GM23248 (cell line): ENCODE measurements around the gene MUC13. TPM values are rescaled to one million over a fixed set of nuclear protein-coding genes. Genes with fewer than 3 reads are reported as not detected.

Source experiments
- DNase-seq: peaks from one replicate; pipeline ENCODE4 v3.0.0-alpha.2; 2015
- H2AFZ ChIP-seq: fragments of 200-600 bp; sonication (generic); 2 replicates; pipeline ENCODE4 v1.6.1; 2016; ENCODE audit warnings: antibody characterized with exemption
- H3F3A ChIP-seq: fragments of 200-600 bp; sonication (generic); 2 replicates; pipeline ENCODE4 v1.6.1; 2016; ENCODE audit warnings: mild to moderate bottlenecking, antibody characterized with exemption, mixed run types; ENCODE audit not compliant: insufficient read depth
- H3K27ac ChIP-seq: fragments of 200-600 bp; sonication (generic); 2 replicates; pipeline ENCODE4 v1.5.1; 2016; ENCODE audit warnings: mild to moderate bottlenecking
- H3K27me3 ChIP-seq: fragments of 200-600 bp; sonication (generic); replicated peaks from 2 replicates; pipeline ENCODE4 v1.6.1; 2016; ENCODE audit warnings: mild to moderate bottlenecking; ENCODE audit not compliant: insufficient read depth
- H3K36me3 ChIP-seq: fragments of 200-600 bp; sonication (generic); 2 replicates; pipeline ENCODE4 v1.6.1; 2016; ENCODE audit warnings: low read depth, mild to moderate bottlenecking
- H3K4me1 ChIP-seq: fragments of 200-600 bp; sonication (generic); 2 replicates; pipeline ENCODE4 v1.6.1; 2016; ENCODE audit warnings: mild to moderate bottlenecking; ENCODE audit not compliant: insufficient read depth
- H3K4me2 ChIP-seq: fragments of 200-600 bp; sonication (generic); one replicate; pipeline ENCODE4 v1.6.1; 2016; ENCODE audit warnings: mild to moderate bottlenecking; ENCODE audit not compliant: unreplicated experiment
- H3K4me3 ChIP-seq: fragments of 200-600 bp; sonication (generic); 2 replicates; pipeline ENCODE4 v1.5.1; 2016; ENCODE audit warnings: mild to moderate bottlenecking
- H3K79me2 ChIP-seq: fragments of 200-600 bp; sonication (generic); 2 replicates; pipeline ENCODE4 v1.6.1; 2016; ENCODE audit warnings: mild to moderate bottlenecking; ENCODE audit not compliant: insufficient read depth
- H3K9ac ChIP-seq: fragments of 200-600 bp; sonication (generic); 2 replicates; pipeline ENCODE4 v1.6.1; 2016; ENCODE audit warnings: mild to moderate bottlenecking
- H3K9me2 ChIP-seq: fragments of 200-600 bp; sonication (generic); 2 replicates; pipeline ENCODE4 v1.6.1; 2016; ENCODE audit warnings: mixed run types, mild to moderate bottlenecking, moderate library complexity; ENCODE audit not compliant: insufficient read depth
- H3K9me3 ChIP-seq: fragments of 200-600 bp; sonication (generic); one replicate; pipeline ENCODE4 v1.6.1; 2017; ENCODE audit warnings: low read depth
- H4K20me1 ChIP-seq: fragments of 200-600 bp; sonication (generic); 2 replicates; pipeline ENCODE4 v1.6.0; 2016; ENCODE audit not compliant: insufficient read depth
- EZH2 ChIP-seq: fragments of 200-600 bp; sonication (generic); IDR thresholded peaks from 2 replicates; pipeline ENCODE4 v1.6.1; 2018; ENCODE audit warnings: antibody characterized with exemption, mild to moderate bottlenecking; ENCODE audit not compliant: insufficient read depth, poor library complexity, severe bottlenecking
- EZH2phosphoT487 ChIP-seq: fragments of 200-600 bp; sonication (generic); IDR thresholded peaks from 2 replicates; pipeline ENCODE4 v1.6.1; 2018; ENCODE audit warnings: antibody characterized with exemption, moderate library complexity, mild to moderate bottlenecking, low read depth; ENCODE audit not compliant: insufficient read depth
- WGBS, 2 experiments: methylation state at CpG; one replicate each; pipeline ENCODE4 v1.1.6; 2015 to 2017; ENCODE audit warnings: low lambda C conversion rate in 2 of 2, low coverage in 1 of 2; ENCODE audit errors: missing lambda C conversion rate in 2 of 2; 5-methylcytosine and 5-hydroxymethylcytosine counted together
- in situ Hi-C: fragments of 300-500 bp; cut with MboI; formaldehyde crosslinking; loops from 2 replicates; pipeline ENCODE4 v1.15.0; 2020
- polyA plus RNA-seq: library from polyadenylated mRNA; unstranded; fragments of >200 nt; fragmentation: Nextera tagmentation; extraction: Ambion mirVana; gene quantifications from 2 replicates; pipeline ENCODE4 v1.2.1, GENCODE V29; 2016
- total RNA-seq: library from RNA; depleted of rRNA; stranded (reverse); fragments of >200 nt; shearing (Covaris generic); gene quantifications from 2 replicates; pipeline ENCODE4 v1.2.3, GENCODE V29; 2014

MUC13 gene
- total and polyA plus RNA-seq, 2 experiments from 2014 or later, result 0.18 to 0.32 TPM

GRCh38 chr3:124941771-124942170 lies 7.2 kb upstream of the MUC13 start:
- H3K4me3 ChIP-seq, result no peak overlapping the region
- no peak overlapping the region for H3K9ac ChIP-seq
- no peak overlapping the region for H3K27ac ChIP-seq
- no peak for DNase-seq
- no peaks in the 10 kb centered on the region for H3K9me3 ChIP-seq
- H3F3A ChIP-seq, result no peaks in the 10 kb centered on the region
- H4K20me1 ChIP-seq, result no peaks in the 10 kb centered on the region
- H2AFZ ChIP-seq, result no peak overlapping the region
- H3K79me2 ChIP-seq, result no peaks in the 10 kb centered on the region
- TF ChIP-seq EZH2 (no peak), EZH2phosphoT487 (no peak)
- in situ Hi-C loops, result no loop called here
- WGBS, 2 experiments, result 94 to 96% methylated on average over 12 of the region's 12 CpGs
- H3K9me2 ChIP-seq, result no peaks in the 10 kb centered on the region
- H3K27me3 ChIP-seq, result no peaks in the 10 kb centered on the region
- H3K4me1 ChIP-seq, result no peaks in the 10 kb centered on the region
- no peak overlapping the region for H3K4me2 ChIP-seq
- no peaks in the 10 kb centered on the region for H3K36me3 ChIP-seq

- H3K36me3 ChIP-seq, result no peaks in the 10 kb centered on the region
- no peaks in the 10 kb centered on the region for H3K9me2 ChIP-seq
- WGBS, 2 experiments, result 87 to 89% methylated on average over 4 of the region's 4 CpGs
- H3K9ac ChIP-seq, result no peak overlapping the region
- H2AFZ ChIP-seq, result no peak overlapping the region
- no peaks in the 10 kb centered on the region for H4K20me1 ChIP-seq
- H3K27me3 ChIP-seq, result no peaks in the 10 kb centered on the region
- TF ChIP-seq EZH2phosphoT487 (no peak), EZH2 (no peak)
- in situ Hi-C loops, result loop anchor here (10.0 kb wide), 1 partner anchor 495 kb away; no protein-coding TSS in a partner anchor
- H3K4me1 ChIP-seq, result no peaks in the 10 kb centered on the region
- H3K27ac ChIP-seq, result no peak overlapping the region
- H3K4me2 ChIP-seq, result no peak overlapping the region
- no peak overlapping the region for H3K4me3 ChIP-seq
- no peaks in the 10 kb centered on the region for H3F3A ChIP-seq
- H3K79me2 ChIP-seq, result no peaks in the 10 kb centered on the region
- DNase-seq, result no peak
- H3K9me3 ChIP-seq, result no peaks in the 10 kb centered on the region
These were observed 5.1 kb upstream of the MUC13 start for GRCh38 chr3:124939661-124940060.

- Histone ChIP-seq H4K20me1 (no peaks in the 10 kb centered on the region), H3K27ac (no peak overlapping the region), H3K79me2 (no peaks in the 10 kb centered on the region), H3K4me2 (no peak overlapping the region), H3K4me1 (no peaks in the 10 kb centered on the region), H3K27me3 (no peaks in the 10 kb centered on the region), H3K36me3 (no peaks in the 10 kb centered on the region), H3F3A (no peaks in the 10 kb centered on the region), H2AFZ (no peak overlapping the region), H3K9ac (no peak overlapping the region), H3K9me2 (no peaks in the 10 kb centered on the region), H3K9me3 (no peaks in the 10 kb centered on the region), H3K4me3 (no peak overlapping the region)
- in situ Hi-C loops, result loop anchor here (10.0 kb wide), 1 partner anchor 496 kb away; no protein-coding TSS in a partner anchor
- DNase-seq, result no peak
- TF ChIP-seq EZH2phosphoT487, result no peak
- TF ChIP-seq EZH2, result no peak
- WGBS, 2 experiments, result 94 to 97% methylated on average over 5 of the region's 5 CpGs
These were observed 4.3 kb upstream of the MUC13 start for GRCh38 chr3:124938896-124939295.

GRCh38 chr3:124937049-124937448 lies 2.5 kb upstream of the MUC13 start:
- no peaks in the 10 kb centered on the region for H3F3A ChIP-seq
- no peaks in the 10 kb centered on the region for H3K36me3 ChIP-seq
- H3K79me2 ChIP-seq, result no peaks in the 10 kb centered on the region
- H3K27me3 ChIP-seq, result no peaks in the 10 kb centered on the region; the same call in 1 of the 2 replicates
- H3K9me2 ChIP-seq, result no peaks in the 10 kb centered on the region
- no peaks in the 10 kb centered on the region for H3K4me1 ChIP-seq
- H3K9ac ChIP-seq, result no peak overlapping the region
- no peaks in the 10 kb centered on the region for H4K20me1 ChIP-seq
- no peak for TF ChIP-seq EZH2
- no peak for TF ChIP-seq EZH2phosphoT487
- in situ Hi-C loops, result loop anchor here (10.0 kb wide), 1 partner anchor 498 kb away; no protein-coding TSS in a partner anchor
- no peak for DNase-seq
- whole genome bisulfite sequencing, 2 experiments, result 82 to 93% methylated on average over 3 of the region's 3 CpGs
- no peak overlapping the region for H2AFZ ChIP-seq
- H3K4me3 ChIP-seq, result no peak overlapping the region
- no peaks in the 10 kb centered on the region for H3K9me3 ChIP-seq
- no peak overlapping the region for H3K27ac ChIP-seq
- no peak overlapping the region for H3K4me2 ChIP-seq
